Panc1 (cell line): ENCODE results near the gene GPRIN3. TPM values are rescaled to one million over a fixed set of nuclear protein-coding genes. Genes with fewer than 3 reads are reported as not detected.

Source experiments
- ATAC-seq: fragments of 200-7000 bp; cut with Tn5 transposase; 2 replicates; pipeline ENCODE4 v1.9.1; 2020; ENCODE audit warnings: mild to moderate bottlenecking, moderate library complexity
- BruUV-seq: library from RNA; stranded (reverse); fragments of 400-500 nt; replicated peaks from 2 replicates; lab custom pipeline; 2021; lab: Mats Ljungman, UMichigan
- CTCF ChIA-PET: fragments of 300-600 bp; sonication (Branson Sonifier 250); formaldehyde crosslinking; loops from one replicate; lab custom pipeline; 2022; ENCODE audit warnings: antibody characterized with exemption; lab: Charles Lee
- POLR2A ChIA-PET: fragments of 300-600 bp; sonication (Branson Sonifier 250); formaldehyde crosslinking; loops from one replicate; lab custom pipeline; 2022; ENCODE audit warnings: antibody characterized with exemption; lab: Charles Lee
- DNase-seq: peaks from one replicate; pipeline ENCODE4 v3.0.0-alpha.2; 2010; ENCODE audit warnings: low read depth, low spot score
- H3K27ac ChIP-seq: 2 replicates; pipeline ENCODE4 v1.5.1; 2011; ENCODE audit warnings: mild to moderate bottlenecking, low read length, inconsistent platforms
- H3K27me3 ChIP-seq: fragments of 200-500 bp; sonication (Bioruptor generic); 2 replicates; pipeline ENCODE4 v1.6.0; 2014; ENCODE audit warnings: low read length, inconsistent platforms; ENCODE audit not compliant: control insufficient read depth, insufficient read depth
- H3K36me3 ChIP-seq: fragments of 200-500 bp; sonication (Bioruptor generic); 2 replicates; pipeline ENCODE4 v1.5.1; 2014; ENCODE audit warnings: inconsistent platforms, mild to moderate bottlenecking, low read length, moderate library complexity; ENCODE audit not compliant: control insufficient read depth, insufficient read depth
- H3K4me1 ChIP-seq: 2 replicates; pipeline ENCODE4 v1.5.1; 2011; ENCODE audit warnings: inconsistent platforms, mild to moderate bottlenecking, low read length, moderate library complexity; ENCODE audit not compliant: control insufficient read depth, insufficient read depth
- H3K4me3 ChIP-seq, 2 experiments: 2 replicates each; pipeline ENCODE4 v1.5.1; 2011 to 2012; ENCODE audit warnings: low read depth in 2 of 2, low read length in 2 of 2, mild to moderate bottlenecking in 2 of 2, inconsistent platforms in 1 of 2, moderate library complexity in 1 of 2
- H3K9me3 ChIP-seq: fragments of 200-500 bp; sonication (Bioruptor generic); 2 replicates; pipeline ENCODE4 v1.5.1; 2014; ENCODE audit warnings: low read depth, mild to moderate bottlenecking, inconsistent platforms, low read length, moderate library complexity; ENCODE audit not compliant: control insufficient read depth, insufficient read depth
- CTCF ChIP-seq: fragments of 450-650 bp; IDR thresholded peaks from 2 replicates; pipeline ENCODE4 v1.5.1; 2017; ENCODE audit warnings: mild to moderate bottlenecking
- POLR2AphosphoS5 ChIP-seq: IDR thresholded peaks from 2 replicates; pipeline ENCODE4 v1.6.1; 2012; ENCODE audit warnings: mild to moderate bottlenecking, low read depth, low read length, moderate library complexity
- REST ChIP-seq, 2 experiments: IDR thresholded peaks; 2 replicates each; pipeline ENCODE4 v1.6.1; 2011 to 2012; ENCODE audit warnings: low read depth in 2 of 2, control low read depth in 1 of 2, low read length in 1 of 2, mild to moderate bottlenecking in 1 of 2, moderate library complexity in 1 of 2; ENCODE audit not compliant: insufficient read depth in 1 of 2
- SIN3A ChIP-seq: IDR thresholded peaks from 2 replicates; pipeline ENCODE4 v1.6.1; 2012; ENCODE audit warnings: low read depth, mild to moderate bottlenecking, low read length, moderate library complexity, borderline replicate concordance; ENCODE audit not compliant: insufficient read depth
- TCF7L2 ChIP-seq: IDR thresholded peaks from 2 replicates; pipeline ENCODE4 v1.6.1; 2011; ENCODE audit warnings: mild to moderate bottlenecking, low read depth, low read length, inconsistent platforms
- in situ Hi-C: cut with HindIII; loops from 2 replicates; pipeline ENCODE4 v1.10.0; 2016; ENCODE audit warnings: low sequenced_read_pairs, low pct_unique_long_range_greater_than_20kb
- intact Hi-C: fragments of 100-400 bp; cut with micrococcal nuclease; formaldehyde crosslinking; loops from one replicate; pipeline ENCODE4 v1.10.0; 2022; ENCODE audit not compliant: unreplicated experiment
- total RNA-seq: library from RNA; stranded (reverse); gene quantifications from one replicate; pipeline ENCODE4 v1.2.1, GENCODE V29; 2021; ENCODE audit not compliant: unreplicated experiment

Gene GPRIN3
- total RNA-seq, 1 experiment from 2014 or later: 0.03 TPM

DNA sequence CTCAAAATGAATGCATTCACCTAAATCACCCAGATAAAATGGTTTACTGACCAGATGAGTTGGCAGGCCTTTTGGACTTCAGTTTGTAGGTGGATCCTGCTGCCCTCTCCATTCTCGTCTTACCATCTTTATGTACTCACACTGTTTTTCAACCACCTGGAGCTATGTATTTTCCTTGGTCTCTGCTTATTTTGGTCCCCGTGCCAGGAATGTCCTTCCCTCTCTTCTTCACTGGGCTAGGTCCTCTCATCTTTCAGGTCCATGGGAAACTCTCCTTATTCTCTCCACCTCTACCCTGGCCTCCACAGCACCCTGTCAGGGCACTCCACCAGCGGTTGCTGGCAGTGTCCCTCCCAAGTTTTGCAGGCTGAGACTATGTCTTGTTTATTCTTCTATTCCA lies 2.6 kb downstream of the GPRIN3 start:
- TF ChIP-seq REST (IDR thresholded peaks at IDR 0.05; ENCODE audit: insufficient read depth in 1 of 2, low read depth in 2 of 2, low read length in 1 of 2) (no peak), TCF7L2 (no peak), POLR2AphosphoS5 (no peak), SIN3A (no peak)
- H3K27ac ChIP-seq: no peak overlapping the region
- CTCF ChIA-PET: no interaction called here
- intact Hi-C loops (no loop called here), in situ Hi-C loops (no loop called here)
- H3K36me3 ChIP-seq: no peaks in the 10 kb centered on the region
- no TSS peak for BruUV-seq
- no peaks in the 10 kb centered on the region for H3K9me3 ChIP-seq
- no peak for ATAC-seq
- no peak overlapping the region for H3K4me3 ChIP-seq
- POLR2A ChIA-PET: no interaction called here
- no peak for DNase-seq
- peaks cover 3% of the 10 kb centered on the region; the same call in 1 of the 2 replicates for H3K27me3 ChIP-seq
- no peaks in the 10 kb centered on the region for H3K4me1 ChIP-seq

DNA sequence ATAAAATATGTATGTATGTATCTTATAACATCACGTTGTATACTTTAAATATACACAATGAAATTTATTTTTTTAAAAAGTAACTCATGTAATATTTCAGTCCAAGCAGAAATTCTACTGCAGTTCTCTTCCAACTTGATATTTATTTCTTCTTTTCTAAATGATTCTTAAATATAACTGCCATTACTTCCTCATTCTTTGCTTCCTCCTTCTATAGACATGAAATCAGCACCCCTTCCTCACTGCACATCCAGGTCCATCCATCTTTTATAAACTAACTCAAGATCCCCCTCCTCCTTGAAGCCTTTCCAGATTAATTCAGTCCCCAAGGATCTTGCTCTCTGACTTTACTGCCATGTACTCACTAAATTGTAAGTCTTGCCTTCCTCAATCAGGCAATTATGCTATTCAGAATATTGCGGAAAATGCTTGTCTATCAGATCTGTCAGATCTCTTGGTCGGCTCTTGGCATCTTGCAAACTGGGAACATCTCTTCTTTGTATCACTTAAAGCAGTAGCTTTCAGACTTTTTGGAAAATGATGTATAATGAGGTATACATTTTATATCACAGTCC lies 3.7 kb downstream of the GPRIN3 start:
- in situ Hi-C loops (no loop called here), intact Hi-C loops (no loop called here)
- Histone ChIP-seq H3K27me3 (peaks cover 3% of the 10 kb centered on the region; the same call in 1 of the 2 replicates), H3K4me3 (no peak overlapping the region), H3K36me3 (no peaks in the 10 kb centered on the region), H3K9me3 (no peaks in the 10 kb centered on the region), H3K4me1 (no peaks in the 10 kb centered on the region), H3K27ac (no peak overlapping the region)
- no TSS peak for BruUV-seq
- POLR2A ChIA-PET: no interaction called here
- TF ChIP-seq TCF7L2 (no peak), REST (IDR thresholded peaks at IDR 0.05; ENCODE audit: insufficient read depth in 1 of 2, low read depth in 2 of 2, low read length in 1 of 2) (no peak), SIN3A (no peak), CTCF (no peak), POLR2AphosphoS5 (no peak)
- ATAC-seq: no peak
- CTCF ChIA-PET: no interaction called here
- DNase-seq: no peak
